ENCODE measurements around the gene RAPGEF3. TPM values are rescaled to one million over a fixed set of nuclear protein-coding genes. Genes with fewer than 3 reads are reported as not detected.

Gene RAPGEF3
- total and polyA plus RNA-seq, 2 of the 8 experiments (the other 6 are each of a cell fraction or from before 2014, with no cell fraction given) = 5.0 to 9.4 TPM

GRCh38 chr12:47791874-47792273 lies 33.2 kb upstream of the RAPGEF3 start:
- Histone ChIP-seq H3K23me2 (ENCODE audit: low read depth, low read length) (no peaks in the 10 kb centered on the region), H2AK5ac (ENCODE audit: low read depth, low read length) (no peak overlapping the region), H2BK5ac (ENCODE audit: low read depth, low read length) (no peak overlapping the region), H3K18ac (ENCODE audit: extremely low read depth, low read length) (no peak overlapping the region), H3K36me3 (ENCODE audit: control insufficient read depth in 2 of 4, insufficient read depth in 4 of 4, low read length in 3 of 4) (peaks cover 19 to 64% (median 44%) of the 10 kb centered on the region in 4 experiments), H3K9ac (replicated peaks in 1 of 4; ENCODE audit: extremely low read depth in 1 of 4, low read depth in 3 of 4, low read length in 3 of 4) (no peak overlapping the region), H2BK15ac (ENCODE audit: low read length) (no peak overlapping the region), H2BK12ac (ENCODE audit: low read depth, low read length) (no peak overlapping the region), H3K56ac (replicated peaks; ENCODE audit: insufficient read length, low read depth, low read length) (no peak overlapping the region), H4K8ac (ENCODE audit: extremely low read depth, insufficient read depth, low read length) (no peak overlapping the region), H3K14ac (ENCODE audit: insufficient read length) (no peak overlapping the region), H2BK20ac (ENCODE audit: low read length) (no peak overlapping the region), H3K9me3 (ENCODE audit: insufficient read depth in 2 of 2, low read depth in 1 of 2, low read length in 1 of 2) (no peaks in the 10 kb centered on the region), H4K91ac (replicated peaks; ENCODE audit: insufficient read length, low read length) (no peak overlapping the region), H3K27me3 (replicated peaks in 1 of 4; ENCODE audit: control insufficient read depth in 3 of 4, extremely low read depth in 1 of 4, insufficient read depth in 3 of 4, low read length in 3 of 4) (no peaks in the 10 kb centered on the region), H3K4me3 (ENCODE audit: extremely low read depth in 1 of 4, insufficient read depth in 2 of 4, low read depth in 3 of 4, low read length in 4 of 4) (no peak overlapping the region), H2AFZ (ENCODE audit: low read length) (no peak overlapping the region), H3K27ac (ENCODE audit: low read depth, low read length) (no peak overlapping the region), H4K5ac (ENCODE audit: insufficient read length, low read depth, low read length) (no peak overlapping the region), H2BK120ac (replicated peaks; ENCODE audit: low read depth, low read length) (no peak overlapping the region), H3K4ac (replicated peaks; ENCODE audit: insufficient read length, low read depth, low read length) (no peak overlapping the region), H3K4me1 (replicated peaks in 1 of 4; ENCODE audit: control insufficient read depth in 3 of 4, insufficient read depth in 4 of 4, low read length in 3 of 4) (no peaks in the 10 kb centered on the region), H3K79me2 (ENCODE audit: control insufficient read depth in 1 of 2, insufficient read depth in 2 of 2, low read length in 2 of 2) (no peaks in the 10 kb centered on the region), H3K79me1 (ENCODE audit: low read depth, low read length) (0 out of 2 replicates have a peak, but pooled peaks cover 2% of the 10 kb centered on the region), H3K23ac (ENCODE audit: insufficient read length) (no peak overlapping the region), H4K20me1 (replicated peaks in 1 of 2; ENCODE audit: control insufficient read depth in 1 of 2, insufficient read depth in 2 of 2, low read length in 2 of 2) (peaks cover under 1 to 6% of the 10 kb centered on the region in 2 experiments), H3K4me2 (ENCODE audit: insufficient read depth in 1 of 2, low read depth in 2 of 2, low read length in 2 of 2) (no peak overlapping the region)
- POLR2A ChIA-PET (ENCODE audit: partially characterized antibody) = interaction anchor here (1.2 to 3.8 kb wide), 4 partner anchors 10 to 39 kb away, joined by 3 to 17 read pairs (median 10); partner anchors contain the start of gene SLC48A1
- FAIRE-seq (no peak), DNase-seq (ENCODE audit: low read depth in 1 of 2, low spot score in 2 of 2) (no peak)
- 98% methylated on average over 11 of the region's 16 CpGs; no CpG with 5 or more reads in 1 of the 2 experiments for WGBS, 2 experiments (ENCODE audit: extremely low coverage in 1 of 2, insufficient coverage in 1 of 2, insufficient read length in 1 of 2, insufficient replicate concordance in 2 of 2, low coverage in 1 of 2, low lambda C conversion rate in 2 of 2, missing lambda C conversion rate in 1 of 2)
- CTCF ChIA-PET (ENCODE audit: partially characterized antibody) = interaction anchor here (1.0 to 58.8 kb wide), 10 partner anchors 9 to 64 kb away, joined by 3 to 2442 read pairs (median 10); partner anchors contain the start of genes ENDOU, RAPGEF3 and RPAP3
- TF ChIP-seq SUZ12 (IDR thresholded peaks at IDR 0.05; ENCODE audit: low read length) (no peak), MAX (IDR thresholded peaks at IDR 0.05) (no peak), KDM5A (IDR thresholded peaks at IDR 0.05; ENCODE audit: low read length) (no peak), CEBPB (IDR thresholded peaks at IDR 0.05; ENCODE audit: low read depth, low read length) (no peak), USF2 (IDR thresholded peaks at IDR 0.05; ENCODE audit: low read length) (no peak), PHF8 (conservative IDR thresholded peaks at IDR 0.05; ENCODE audit: low read depth, low read length) (no peak), BRCA1 (IDR thresholded peaks at IDR 0.05; ENCODE audit: low read depth, low read length) (no peak), JUND (IDR thresholded peaks at IDR 0.05; ENCODE audit: low read length) (no peak), BCL11A (IDR thresholded peaks at IDR 0.05; ENCODE audit: low read depth in 2 of 2, low read length in 2 of 2) (no peak), GTF2F1 (IDR thresholded peaks at IDR 0.05; ENCODE audit: borderline replicate concordance, low read depth, low read length) (no peak), ATF3 (IDR thresholded peaks at IDR 0.05; ENCODE audit: insufficient read depth, low read depth, low read length) (no peak), POLR2A (IDR thresholded peaks at IDR 0.05; ENCODE audit: control extremely low read depth in 1 of 2, low read depth in 2 of 2, low read length in 2 of 2) (no peak)

Data from H1 (cell line).